HepG2 (cell line): Measurements from ENCODE around the gene JTB. TPM values are rescaled to one million over a fixed set of nuclear protein-coding genes. Genes with fewer than 3 reads are reported as not detected.

ENCODE experiments used
- ATAC-seq: fragments of 200-7000 bp; cut with Tn5 transposase; 3 replicates; pipeline ENCODE4 v1.9.1; 2020; ENCODE audit warnings: mild to moderate bottlenecking, moderate library complexity
- BruUV-seq: library from RNA; stranded (reverse); fragments of 400-500 nt; replicated peaks from 2 replicates; lab custom pipeline; 2021; lab: Mats Ljungman, UMichigan
- CTCF ChIA-PET: fragments of 300-600 bp; formaldehyde crosslinking; extraction: SDS; loops from one replicate; lab custom pipeline; 2021; ENCODE audit warnings: low total read pairs, inconsistent platforms, low intra/inter-chr PET ratio; lab: Yijun Ruan, JAX
- POLR2A ChIA-PET: fragments of 350-600 bp; sonication (Branson Sonifier 250); formaldehyde crosslinking; loops from one replicate; lab custom pipeline; 2020; ENCODE audit warnings: antibody characterized with exemption, inconsistent platforms; lab: Yijun Ruan, JAX
- DNase-seq: peaks from one replicate; pipeline ENCODE4 v3.0.0-alpha.2; 2015; ENCODE audit warnings: low spot score
- FAIRE-seq: peaks from 3 replicates; lab custom pipeline; 2011; peaks lifted over from hg19 to GRCh38; lab: Jason Lieb, UNC
- H2AFZ ChIP-seq: one replicate; pipeline ENCODE4 v1.6.1; 2011; ENCODE audit warnings: low read length, inconsistent platforms
- H3K27ac ChIP-seq: fragments of 300-600 bp; 3 replicates; pipeline ENCODE4 v1.8.0; 2011; ENCODE audit warnings: mixed run types, mild to moderate bottlenecking, mixed read lengths, low read length, inconsistent platforms; ENCODE audit not compliant: insufficient read depth; ENCODE audit errors: extremely low read length
- H3K27me3 ChIP-seq, 2 experiments: fragments of 200-600 bp in 1 of 2; 2 replicates in 1 of 2; 3 replicates in 1 of 2; pipeline versions ENCODE4 v1.6.0 to v1.8.0; 2011; ENCODE audit warnings: low read length in 2 of 2, mild to moderate bottlenecking in 2 of 2, moderate library complexity in 2 of 2, inconsistent platforms in 1 of 2; ENCODE audit not compliant: insufficient read depth in 2 of 2, control insufficient read depth in 1 of 2
- H3K36me3 ChIP-seq, 2 experiments: fragments of 200-600 bp in 1 of 2; replicated peaks in 1 of 2; 2 replicates in 1 of 2; 3 replicates in 1 of 2; pipeline versions ENCODE4 v1.5.1 to v1.8.0; 2011; ENCODE audit warnings: low read length in 2 of 2, inconsistent platforms in 1 of 2; ENCODE audit not compliant: insufficient read depth in 2 of 2, control insufficient read depth in 1 of 2
- H3K4me1 ChIP-seq: 2 replicates; pipeline ENCODE4 v1.5.1; 2012; ENCODE audit warnings: low read length, inconsistent platforms; ENCODE audit not compliant: insufficient read depth
- H3K4me2 ChIP-seq: 2 replicates; pipeline ENCODE4 v1.6.0; 2011; ENCODE audit warnings: low read depth, low read length, inconsistent platforms
- H3K4me3 ChIP-seq, 3 experiments: fragments of 200-600 bp in 1 of 3; sonication (generic), shearing (Covaris generic) in 1 of 3; replicated peaks in 1 of 3; 2 replicates each; pipeline ENCODE4 v1.5.1; 2011 to 2016; ENCODE audit warnings: low read length in 3 of 3, inconsistent platforms in 2 of 3, low read depth in 2 of 3, mild to moderate bottlenecking in 2 of 3, control low read depth in 1 of 3, mixed read lengths in 1 of 3; ENCODE audit not compliant: insufficient read depth in 1 of 3
- H3K79me2 ChIP-seq: one replicate; pipeline ENCODE4 v1.6.1; 2011; ENCODE audit warnings: low read length, inconsistent platforms; ENCODE audit not compliant: insufficient read depth
- H3K9ac ChIP-seq: 2 replicates; pipeline ENCODE4 v1.6.0; 2011; ENCODE audit warnings: mild to moderate bottlenecking, low read depth, low read length, inconsistent platforms; ENCODE audit not compliant: insufficient read depth
- H3K9me3 ChIP-seq: 2 replicates; pipeline ENCODE4 v1.5.1; 2012; ENCODE audit warnings: mild to moderate bottlenecking, low read length
- H4K20me1 ChIP-seq: 2 replicates; pipeline ENCODE4 v1.6.0; 2011; ENCODE audit warnings: inconsistent platforms, mild to moderate bottlenecking, low read length, moderate library complexity; ENCODE audit not compliant: insufficient read depth
- GABPA ChIP-seq, 2 experiments: IDR thresholded peaks; 2 replicates each; pipeline ENCODE4 v1.6.1; 2011 to 2016; ENCODE audit warnings: low read depth in 2 of 2, low read length in 1 of 2, missing biosample characterization in 1 of 2, missing genetic modification characterization in 1 of 2
- ISX ChIP-seq: sonication (generic); formaldehyde crosslinking; conservative IDR thresholded peaks from 2 replicates; pipeline ENCODE4 v1.5.0; 2020; ENCODE audit warnings: missing genetic modification reagents
- JUNB ChIP-seq: sonication (generic); formaldehyde crosslinking; IDR thresholded peaks from 2 replicates; pipeline ENCODE4 v1.8.0; 2022; ENCODE audit warnings: missing genetic modification reagents, mild to moderate bottlenecking, borderline replicate concordance
- MAFF ChIP-seq: IDR thresholded peaks from 2 replicates; pipeline ENCODE4 v1.6.1; 2011; ENCODE audit warnings: low read depth, low read length, improper control_type of control experiment
- MATR3 ChIP-seq: sonication (generic); formaldehyde crosslinking; IDR thresholded peaks from 2 replicates; pipeline ENCODE4 v1.4.0; 2020; ENCODE audit warnings: missing genetic modification reagents
- PCBP2 ChIP-seq: fragments of 200-400 bp; formaldehyde crosslinking; optimal IDR thresholded peaks from 2 replicates; pipeline ENCODE3; 2018; ENCODE audit warnings: low read length, low read depth; ENCODE audit not compliant: poor library complexity, severe bottlenecking
- PHF20 ChIP-seq: sonication (generic); formaldehyde crosslinking; IDR thresholded peaks from 2 replicates; pipeline ENCODE4 v1.5.0; 2020; ENCODE audit warnings: mild to moderate bottlenecking, missing genetic modification reagents
- SOX5 ChIP-seq: IDR thresholded peaks from 2 replicates; pipeline ENCODE4 v1.6.1; 2016; ENCODE audit warnings: borderline replicate concordance
- SSRP1 ChIP-seq: IDR thresholded peaks from 2 replicates; pipeline ENCODE4 v1.6.1; 2016; ENCODE audit warnings: control low read depth
- ZMYM2 ChIP-seq: sonication (generic); formaldehyde crosslinking; IDR thresholded peaks from 2 replicates; pipeline ENCODE4 v1.8.0; 2022; ENCODE audit warnings: mild to moderate bottlenecking, missing genetic modification reagents
- ZNF451 ChIP-seq: sonication (generic); formaldehyde crosslinking; IDR thresholded peaks from 2 replicates; pipeline ENCODE4 v1.5.0; 2020; ENCODE audit warnings: mild to moderate bottlenecking, missing genetic modification reagents
- ZNF570 ChIP-seq: sonication (generic); formaldehyde crosslinking; IDR thresholded peaks from 2 replicates; pipeline ENCODE4 v1.4.0; 2020; ENCODE audit warnings: mild to moderate bottlenecking, missing genetic modification reagents, borderline replicate concordance
- ZNF607 ChIP-seq: sonication (generic); formaldehyde crosslinking; IDR thresholded peaks from 2 replicates; pipeline ENCODE4 v1.5.1; 2020; ENCODE audit warnings: missing genetic modification reagents, mild to moderate bottlenecking, borderline replicate concordance
- ZSCAN31 ChIP-seq: sonication (generic); formaldehyde crosslinking; IDR thresholded peaks from 2 replicates; pipeline ENCODE4 v1.5.0; 2020; ENCODE audit warnings: low read depth, mild to moderate bottlenecking, missing genetic modification reagents
- WGBS: methylation state at CpG from one replicate; pipeline ENCODE4 v1.1.6; 2017; ENCODE audit warnings: low lambda C conversion rate; 5-methylcytosine and 5-hydroxymethylcytosine counted together
- in situ Hi-C: cut with HindIII; loops from 2 replicates; pipeline ENCODE4 v1.10.0; 2017; ENCODE audit warnings: low pct_unique_long_range_greater_than_20kb; ENCODE audit not compliant: extremely low pct_ligation_motif_present
- intact Hi-C: fragments of 100-400 bp; cut with micrococcal nuclease; formaldehyde crosslinking; loops from one replicate; pipeline ENCODE4 v1.10.0; 2022; ENCODE audit not compliant: unreplicated experiment
- polyA plus RNA-seq, 8 experiments: library from polyadenylated mRNA; depleted of rRNA in 3 of 8; stranded (reverse) in 7 of 8; unstranded in 1 of 8; fragments of >200 nt; fragmentation: Illumina TruSeq in 4 of 8; extraction: Trizol in 4 of 8; gene quantifications; 2 replicates each; pipeline versions ENCODE4 v1.2.1 to v1.2.3, GENCODE V29; 2011 to 2016; ENCODE audit warnings: low read depth in 4 of 8, missing spikeins in 1 of 8, mixed read lengths in 1 of 8; ENCODE audit not compliant: insufficient read depth in 1 of 8
- total RNA-seq, 5 experiments: library from RNA; depleted of rRNA; stranded (reverse); fragments of >200 nt; fragmentation: Illumina TruSeq; extraction: Trizol; gene quantifications; 2 replicates each; pipeline ENCODE4 v1.2.3, GENCODE V29; 2016; ENCODE audit warnings: low read depth in 1 of 5
- TF ChIP-seq, protein P1 (sequence below): sonication (generic); formaldehyde crosslinking; IDR thresholded peaks from 2 replicates; pipeline ENCODE4 v1.5.0; 2020; ENCODE audit warnings: mild to moderate bottlenecking, missing genetic modification reagents
- TF ChIP-seq, protein P2 (sequence below): sonication (generic); formaldehyde crosslinking; IDR thresholded peaks from 2 replicates; pipeline ENCODE4 v1.4.0; 2020; ENCODE audit warnings: missing genetic modification reagents
- TF ChIP-seq, protein P3 (sequence below): IDR thresholded peaks from 2 replicates; pipeline ENCODE4 v1.6.1; 2018; ENCODE audit warnings: missing genetic modification reagents, mild to moderate bottlenecking, missing compliant biosample characterization

JTB gene
- total and polyA plus RNA-seq, 2 of the 13 experiments (the other 11 are each of a cell fraction or from before 2014, with no cell fraction given) = 96.7 to 99.2 TPM

DNA sequence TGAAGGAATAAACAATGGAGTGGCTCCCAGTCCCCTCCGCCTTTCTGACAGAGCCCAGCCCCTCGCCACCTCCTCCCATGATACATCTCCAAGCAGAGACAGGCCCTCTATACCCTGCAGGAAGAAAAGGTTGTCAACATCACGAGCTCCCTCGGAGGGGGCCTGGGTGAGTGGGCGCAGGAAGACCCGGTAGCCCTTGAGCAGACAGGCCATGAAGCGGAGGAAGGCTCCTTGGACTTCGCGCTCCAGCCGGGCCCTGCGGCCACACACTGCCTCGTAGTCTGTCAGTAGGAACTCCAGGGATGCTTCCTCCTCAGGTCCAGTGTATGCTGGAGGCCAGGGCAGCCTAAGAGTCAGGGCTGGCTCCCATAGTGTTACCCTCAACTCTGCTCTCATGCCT lies 38.0 kb downstream of the JTB start (continued):
- no peak for TF ChIP-seq GABPA (IDR thresholded peaks at IDR 0.05; ENCODE audit: low read depth, low read length)
- no peak for TF ChIP-seq GABPA (CRISPR knock-in tag; IDR thresholded peaks at IDR 0.05; ENCODE audit: low read depth)
- no peak for TF ChIP-seq ZSCAN31 (CRISPR knock-in tag)
- no peak for TF ChIP-seq JUNB (CRISPR knock-in tag)
- TF ChIP-seq, protein P1, sequence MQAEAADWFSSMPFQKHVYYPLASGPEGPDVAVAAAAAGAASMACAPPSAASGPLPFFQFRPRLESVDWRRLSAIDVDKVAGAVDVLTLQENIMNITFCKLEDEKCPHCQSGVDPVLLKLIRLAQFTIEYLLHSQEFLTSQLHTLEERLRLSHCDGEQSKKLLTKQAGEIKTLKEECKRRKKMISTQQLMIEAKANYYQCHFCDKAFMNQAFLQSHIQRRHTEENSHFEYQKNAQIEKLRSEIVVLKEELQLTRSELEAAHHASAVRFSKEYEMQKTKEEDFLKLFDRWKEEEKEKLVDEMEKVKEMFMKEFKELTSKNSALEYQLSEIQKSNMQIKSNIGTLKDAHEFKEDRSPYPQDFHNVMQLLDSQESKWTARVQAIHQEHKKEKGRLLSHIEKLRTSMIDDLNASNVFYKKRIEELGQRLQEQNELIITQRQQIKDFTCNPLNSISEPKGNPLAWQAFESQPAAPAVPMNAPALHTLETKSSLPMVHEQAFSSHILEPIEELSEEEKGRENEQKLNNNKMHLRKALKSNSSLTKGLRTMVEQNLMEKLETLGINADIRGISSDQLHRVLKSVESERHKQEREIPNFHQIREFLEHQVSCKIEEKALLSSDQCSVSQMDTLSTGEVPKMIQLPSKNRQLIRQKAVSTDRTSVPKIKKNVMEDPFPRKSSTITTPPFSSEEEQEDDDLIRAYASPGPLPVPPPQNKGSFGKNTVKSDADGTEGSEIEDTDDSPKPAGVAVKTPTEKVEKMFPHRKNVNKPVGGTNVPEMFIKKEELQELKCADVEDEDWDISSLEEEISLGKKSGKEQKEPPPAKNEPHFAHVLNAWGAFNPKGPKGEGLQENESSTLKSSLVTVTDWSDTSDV (CRISPR knock-in tag) = no peak
- TF ChIP-seq, all 625 proteins: peak for 0

DNA sequence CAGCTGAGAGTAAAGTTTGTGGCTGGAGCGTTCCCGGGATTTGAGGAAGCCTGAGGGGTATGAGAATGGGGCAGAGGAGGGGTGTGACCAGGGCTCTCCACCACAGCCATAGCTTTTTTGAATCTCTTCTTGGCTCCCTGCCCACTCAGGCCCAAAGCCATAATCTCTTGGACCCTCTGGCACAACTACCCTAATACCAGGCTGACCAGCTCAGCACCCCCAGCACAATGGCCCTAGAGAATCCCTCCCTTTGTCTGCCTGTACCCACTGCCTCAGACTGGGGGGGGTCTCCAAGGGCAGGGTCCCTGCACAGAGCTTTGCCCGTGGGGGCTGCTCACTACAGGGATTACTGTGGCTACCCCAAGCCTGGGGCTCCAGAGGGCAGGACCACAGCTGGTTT lies 38.5 kb downstream of the JTB start:
- intact Hi-C loops = no loop called here
- BruUV-seq = no TSS peak
- H2AFZ ChIP-seq = no peak overlapping the region
- no peak overlapping the region for H3K4me3 ChIP-seq
- H3K79me2 ChIP-seq = no peaks in the 10 kb centered on the region
- H3K4me1 ChIP-seq = peaks cover 15% of the 10 kb centered on the region
- POLR2A ChIA-PET = interaction anchor here (0.6 to 1.8 kb wide), 4 partner anchors 9 to 28 kb away, joined by 3 to 5 read pairs (median 4); partner anchors contain the start of gene CREB3L4
- 94% methylated on average over 2 of the region's 3 CpGs for WGBS
- CTCF ChIA-PET = no interaction called here
- in situ Hi-C loops = no loop called here
- FAIRE-seq (no peak), DNase-seq (no peak), ATAC-seq (no peak)
- H3K4me2 ChIP-seq = no peak overlapping the region
- H4K20me1 ChIP-seq = no peaks in the 10 kb centered on the region
- no peaks in the 10 kb centered on the region for H3K9me3 ChIP-seq
- no peak overlapping the region for H3K27ac ChIP-seq
- H3K9ac ChIP-seq = no peak overlapping the region
- peaks cover 23 to 57% of the 10 kb centered on the region in 2 experiments for H3K36me3 ChIP-seq
- no peaks in the 10 kb centered on the region for H3K27me3 ChIP-seq
- TF ChIP-seq, protein P2, sequence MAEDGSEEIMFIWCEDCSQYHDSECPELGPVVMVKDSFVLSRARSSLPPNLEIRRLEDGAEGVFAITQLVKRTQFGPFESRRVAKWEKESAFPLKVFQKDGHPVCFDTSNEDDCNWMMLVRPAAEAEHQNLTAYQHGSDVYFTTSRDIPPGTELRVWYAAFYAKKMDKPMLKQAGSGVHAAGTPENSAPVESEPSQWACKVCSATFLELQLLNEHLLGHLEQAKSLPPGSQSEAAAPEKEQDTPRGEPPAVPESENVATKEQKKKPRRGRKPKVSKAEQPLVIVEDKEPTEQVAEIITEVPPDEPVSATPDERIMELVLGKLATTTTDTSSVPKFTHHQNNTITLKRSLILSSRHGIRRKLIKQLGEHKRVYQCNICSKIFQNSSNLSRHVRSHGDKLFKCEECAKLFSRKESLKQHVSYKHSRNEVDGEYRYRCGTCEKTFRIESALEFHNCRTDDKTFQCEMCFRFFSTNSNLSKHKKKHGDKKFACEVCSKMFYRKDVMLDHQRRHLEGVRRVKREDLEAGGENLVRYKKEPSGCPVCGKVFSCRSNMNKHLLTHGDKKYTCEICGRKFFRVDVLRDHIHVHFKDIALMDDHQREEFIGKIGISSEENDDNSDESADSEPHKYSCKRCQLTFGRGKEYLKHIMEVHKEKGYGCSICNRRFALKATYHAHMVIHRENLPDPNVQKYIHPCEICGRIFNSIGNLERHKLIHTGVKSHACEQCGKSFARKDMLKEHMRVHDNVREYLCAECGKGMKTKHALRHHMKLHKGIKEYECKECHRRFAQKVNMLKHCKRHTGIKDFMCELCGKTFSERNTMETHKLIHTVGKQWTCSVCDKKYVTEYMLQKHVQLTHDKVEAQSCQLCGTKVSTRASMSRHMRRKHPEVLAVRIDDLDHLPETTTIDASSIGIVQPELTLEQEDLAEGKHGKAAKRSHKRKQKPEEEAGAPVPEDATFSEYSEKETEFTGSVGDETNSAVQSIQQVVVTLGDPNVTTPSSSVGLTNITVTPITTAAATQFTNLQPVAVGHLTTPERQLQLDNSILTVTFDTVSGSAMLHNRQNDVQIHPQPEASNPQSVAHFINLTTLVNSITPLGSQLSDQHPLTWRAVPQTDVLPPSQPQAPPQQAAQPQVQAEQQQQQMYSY (CRISPR knock-in tag) = no peak
- TF ChIP-seq, protein P3, sequence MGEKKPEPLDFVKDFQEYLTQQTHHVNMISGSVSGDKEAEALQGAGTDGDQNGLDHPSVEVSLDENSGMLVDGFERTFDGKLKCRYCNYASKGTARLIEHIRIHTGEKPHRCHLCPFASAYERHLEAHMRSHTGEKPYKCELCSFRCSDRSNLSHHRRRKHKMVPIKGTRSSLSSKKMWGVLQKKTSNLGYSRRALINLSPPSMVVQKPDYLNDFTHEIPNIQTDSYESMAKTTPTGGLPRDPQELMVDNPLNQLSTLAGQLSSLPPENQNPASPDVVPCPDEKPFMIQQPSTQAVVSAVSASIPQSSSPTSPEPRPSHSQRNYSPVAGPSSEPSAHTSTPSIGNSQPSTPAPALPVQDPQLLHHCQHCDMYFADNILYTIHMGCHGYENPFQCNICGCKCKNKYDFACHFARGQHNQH = no peak
- TF ChIP-seq MATR3 = no peak
- no peak for TF ChIP-seq PHF20
- no peak for TF ChIP-seq ISX
- no peak for TF ChIP-seq SSRP1 (CRISPR knock-in tag)
- TF ChIP-seq ZNF570 (CRISPR knock-in tag) = no peak
- no peak for TF ChIP-seq MAFF
- TF ChIP-seq PCBP2 = no peak
- no peak for TF ChIP-seq ZNF451
- TF ChIP-seq ZNF607 (CRISPR knock-in tag) = no peak
- TF ChIP-seq ZMYM2 (CRISPR knock-in tag) = no peak
- no peak for TF ChIP-seq SOX5
